ENCODE results near the gene DUSP9. TPM values are rescaled to one million over a fixed set of nuclear protein-coding genes. Genes with fewer than 3 reads are reported as not detected.

The DUSP9 gene
- total and polyA plus RNA-seq, 2 donors (not counting 3 experiments of a cell fraction or from before 2014, with no cell fraction given) = 0.04 TPM; not detected in 1

- Histone ChIP-seq H3K36me3 (ENCODE audit: control insufficient read depth in 2 of 2, extremely low read depth in 1 of 2, insufficient read depth in 2 of 2, low read length in 2 of 2) (no peaks in the 10 kb centered on the region), H3K79me2 (ENCODE audit: control insufficient read depth, insufficient read depth, low read length) (no peaks in the 10 kb centered on the region), H3K9me3 (replicated peaks; ENCODE audit: control insufficient read depth, insufficient read depth, low read length) (no peaks in the 10 kb centered on the region), H2AFZ (ENCODE audit: low read depth, low read length) (no peak overlapping the region), H3K9ac (replicated peaks; ENCODE audit: extremely low read depth, insufficient read depth, low read length) (no peak overlapping the region), H3K4me2 (ENCODE audit: insufficient read depth, low read length) (no peak overlapping the region), H3K4me3 (replicated peaks in 1 of 3; ENCODE audit: insufficient read depth in 1 of 3, low read depth in 1 of 3, low read length in 3 of 3) (no peak overlapping the region), H3K4me1 (ENCODE audit: control insufficient read depth, extremely low read depth, insufficient read depth, low read length) (peaks cover 4% of the 10 kb centered on the region), H3K27me3 (ENCODE audit: control insufficient read depth in 2 of 2, insufficient read depth in 2 of 2, low read length in 2 of 2) (no peaks in the 10 kb centered on the region), H3K9me1 (replicated peaks; ENCODE audit: control insufficient read depth, extremely low read depth, insufficient read depth, low read length) (no peaks in the 10 kb centered on the region), H3K27ac (ENCODE audit: insufficient read depth, low read depth, low read length) (no peak overlapping the region), H4K20me1 (replicated peaks; ENCODE audit: control insufficient read depth, extremely low read depth, insufficient read depth, low read length) (no peaks in the 10 kb centered on the region)
- ChIA-PET CTCF (interaction anchor here (2.8 to 4.2 kb wide), 2 partner anchors 16 to 23 kb away, joined by 18 to 30 read pairs; no protein-coding TSS in a partner anchor), POLR2A (no interaction called here)
- dilution Hi-C loops (cut with MboI; ENCODE audit: extremely low pct_ligation_motif_present, low sequenced_read_pairs) (no loop called here), intact Hi-C loops (cut with micrococcal nuclease) (no loop called here)
- DNase-seq (ENCODE audit: low read depth, low spot score) (no peak), FAIRE-seq (no peak)
- BruUV-seq (replicated peaks) = no TSS peak
- TF ChIP-seq FOS (IDR thresholded peaks at IDR 0.05; ENCODE audit: borderline replicate concordance, insufficient read depth, low read length) = no peak
- TF ChIP-seq POLR2AphosphoS5 (IDR thresholded peaks at IDR 0.05; ENCODE audit: insufficient read depth, low read depth, low read length) = no peak
- TF ChIP-seq MAX (IDR thresholded peaks at IDR 0.05; ENCODE audit: insufficient read depth, insufficient read length) = no peak
- TF ChIP-seq EZH2 (IDR thresholded peaks at IDR 0.05; ENCODE audit: borderline replicate concordance, low read depth, low read length, severe bottlenecking) = no peak
- no peak for TF ChIP-seq CTCF (IDR thresholded peaks at IDR 0.05; ENCODE audit: extremely low read depth in 1 of 2, insufficient read depth in 1 of 2, low read depth in 1 of 2, low read length in 2 of 2)
- TF ChIP-seq GATA2 (IDR thresholded peaks at IDR 0.05; ENCODE audit: insufficient read depth, insufficient read length, low read depth, low read length) = no peak
- no peak for TF ChIP-seq POLR2A (IDR thresholded peaks at IDR 0.05; ENCODE audit: low read depth, low read length)
- TF ChIP-seq MYC (IDR thresholded peaks at IDR 0.05; ENCODE audit: low read depth, low read length) = no peak
- no peak for TF ChIP-seq JUN (IDR thresholded peaks at IDR 0.05; ENCODE audit: borderline replicate concordance, insufficient read depth, insufficient read length, low read depth)
Observed at GRCh38 chrX:153685156-153685536, 38.1 kb downstream of the DUSP9 start.
